CD4-positive, alpha-beta T cell treated with Interleukin-2 at 100 ng/mL for 4 hours (primary cell): Measurements from ENCODE around the gene LIN7C.
"Not testable (repeated sequence)": the region's sequence is repeated elsewhere in the genome, so short reads cannot be mapped to it uniquely, and the experiment has no call there.

Experiments used
- DNase-seq: peaks from one replicate; pipeline ENCODE4 v3.0.0-alpha.2; 2020; ENCODE audit warnings: low spot score

Gene LIN7C

DNA sequence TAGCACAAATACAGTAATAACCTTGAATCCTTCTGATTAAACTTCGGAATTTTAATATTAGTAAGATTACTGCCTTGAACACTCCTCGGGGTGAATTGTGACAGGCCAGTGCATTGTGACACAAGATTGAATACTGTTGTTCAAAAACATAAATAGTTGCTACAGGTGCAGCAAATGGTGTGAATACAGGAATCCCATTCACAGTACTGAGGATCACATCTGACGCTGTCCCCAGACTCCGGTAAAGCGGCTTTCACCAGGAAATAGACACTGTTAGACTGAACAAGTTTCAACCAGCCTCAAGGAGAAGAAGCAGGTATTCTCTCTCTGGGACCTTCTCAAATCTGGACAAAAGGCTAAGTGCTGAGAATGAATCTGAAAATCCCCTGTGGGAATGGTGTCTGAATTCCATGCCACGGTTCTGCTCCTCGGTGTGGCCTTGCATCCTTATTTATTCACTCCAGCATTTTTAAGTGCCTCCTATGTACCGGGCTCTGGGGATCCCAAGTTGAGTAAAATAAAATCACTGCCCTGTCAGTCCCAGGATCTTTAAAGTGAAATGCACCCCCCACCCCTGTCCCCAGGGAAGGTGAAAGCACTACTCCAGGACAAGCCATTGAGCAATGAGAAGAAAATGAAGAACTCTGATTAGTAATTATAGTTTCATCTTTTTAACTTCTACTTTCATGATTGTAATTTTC lies 37.4 kb downstream of the LIN7C start:
- no peak for DNase-seq

DNA sequence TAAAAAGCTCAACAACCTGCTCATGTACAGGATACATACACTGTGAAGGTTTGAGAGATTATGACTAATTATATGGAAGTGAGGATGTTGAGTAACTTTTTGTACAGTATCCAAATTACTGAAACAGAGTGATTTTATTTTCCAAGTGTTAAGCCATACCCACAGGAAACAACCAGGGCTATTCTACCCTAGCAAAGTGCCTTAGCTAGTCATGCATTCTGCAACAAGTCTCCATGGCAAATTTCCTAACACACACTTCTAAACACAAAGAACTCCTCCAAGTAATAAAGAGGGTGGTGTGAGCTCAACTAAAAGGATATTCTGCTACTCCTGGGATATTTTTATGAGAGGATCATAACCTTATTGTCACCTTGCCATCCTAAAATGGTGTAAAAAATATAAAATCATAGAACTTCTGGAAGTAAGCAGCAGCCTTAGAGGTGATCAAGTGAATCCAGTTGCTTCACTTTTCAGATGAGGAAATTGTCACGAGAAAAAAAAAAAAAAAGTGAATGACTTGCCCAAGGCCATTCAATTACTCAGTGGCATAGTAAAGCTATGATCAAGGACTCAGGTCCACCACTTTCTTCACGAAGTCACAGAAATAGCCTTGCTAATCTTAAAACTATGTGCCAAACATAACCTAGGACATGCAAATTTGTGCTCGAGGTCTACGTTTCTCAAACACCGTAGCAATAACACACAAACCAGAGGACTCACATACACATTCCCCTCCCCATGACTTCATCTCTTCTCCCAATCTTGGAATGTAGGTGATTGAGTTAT lies 38.2 kb downstream of the LIN7C start:
- DNase-seq: no peak

GRCh38 chr11:27467181-27467913 lies 39.2 kb downstream of the LIN7C start:
- no peak for DNase-seq

DNA sequence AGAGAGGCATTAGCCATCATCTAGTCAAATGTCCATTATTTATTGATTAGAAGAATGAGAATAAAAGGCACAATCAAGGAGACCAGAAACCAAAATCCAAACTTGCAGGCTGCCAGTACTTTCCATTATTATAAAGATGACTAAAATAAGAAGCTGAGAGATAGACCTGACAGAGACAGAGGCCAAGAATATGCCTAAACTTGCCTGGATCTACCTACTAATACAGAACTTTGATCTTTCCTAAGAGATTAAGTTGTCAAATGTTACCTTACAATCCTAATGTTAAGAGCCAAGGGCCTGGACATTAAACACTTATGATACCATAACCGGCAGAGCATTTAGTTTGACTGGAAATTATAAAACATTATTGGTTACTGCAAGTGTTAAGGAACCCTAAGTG lies 40.2 kb downstream of the LIN7C start:
- no peak for DNase-seq

- no peak for DNase-seq
These were observed 40.9 kb downstream of the LIN7C start for GRCh38 chr11:27465629-27466028.

- no peak for DNase-seq
These were observed 41.7 kb downstream of the LIN7C start for GRCh38 chr11:27464909-27465308.

DNA sequence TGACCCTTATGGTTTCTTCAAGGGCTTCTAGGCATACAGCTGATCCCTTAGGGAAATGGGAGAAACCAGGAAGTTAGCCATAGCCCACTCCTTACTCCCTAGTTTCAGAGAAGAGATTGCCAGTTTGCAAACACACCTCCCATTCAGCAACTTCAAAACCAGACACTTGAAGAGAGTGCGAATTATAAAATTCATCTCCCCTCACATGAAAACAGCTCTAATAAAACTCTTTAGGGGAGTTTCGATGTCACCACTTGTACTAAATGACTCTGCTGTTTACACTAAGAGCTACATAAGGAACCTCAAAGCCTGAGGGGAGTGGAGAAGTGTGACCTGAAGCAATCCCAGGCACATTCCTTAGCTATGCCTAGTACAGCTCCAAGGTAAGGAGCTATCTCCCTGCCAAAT lies 42.3 kb downstream of the LIN7C start:
- DNase-seq: no peak

GRCh38 chr11:27462543-27462942 lies 44.0 kb downstream of the LIN7C start:
- no peak for DNase-seq

DNA sequence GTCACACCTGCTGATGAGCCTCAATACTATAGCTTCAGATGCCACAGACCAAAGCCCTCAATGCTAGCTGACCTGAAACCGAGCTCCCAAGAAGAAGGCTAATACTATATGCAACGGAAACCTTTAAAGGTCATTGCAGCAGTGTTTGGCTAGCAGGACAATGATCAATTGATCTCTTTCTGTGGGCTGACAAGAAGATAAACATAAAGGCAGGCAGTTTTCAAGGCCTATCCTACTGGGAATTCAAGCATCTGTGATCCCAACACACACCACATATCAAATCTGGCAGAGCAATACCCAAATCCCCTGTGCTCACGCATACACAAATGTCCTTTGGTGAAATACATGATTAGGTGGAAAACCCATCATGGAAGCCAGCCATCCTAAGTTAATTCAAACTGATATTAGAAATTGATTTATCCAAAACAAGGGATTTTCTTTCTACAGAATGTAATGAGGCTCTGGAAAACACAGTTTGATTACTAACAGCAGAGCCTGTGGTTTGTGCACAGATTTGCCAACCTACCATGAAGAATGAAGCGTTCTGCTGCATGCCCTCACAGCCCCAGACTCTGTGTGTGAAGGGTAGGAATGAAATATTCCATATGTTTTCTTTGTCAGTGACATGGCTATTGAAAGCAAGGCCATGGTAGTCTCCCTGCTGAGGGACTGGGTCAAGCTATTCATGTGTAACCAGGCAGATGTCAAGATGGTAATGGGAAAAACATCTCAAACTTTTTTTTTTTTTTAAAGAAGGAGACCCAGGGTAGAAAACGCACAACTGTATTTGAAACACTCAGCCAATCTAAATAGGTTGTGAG lies 46.2 kb downstream of the LIN7C start:
- DNase-seq: no peak

- DNase-seq: no peak
These were observed 47.4 kb downstream of the LIN7C start for GRCh38 chr11:27459191-27459590.

GRCh38 chr11:27458182-27458581 lies 48.4 kb downstream of the LIN7C start:
- no peak for DNase-seq

DNA sequence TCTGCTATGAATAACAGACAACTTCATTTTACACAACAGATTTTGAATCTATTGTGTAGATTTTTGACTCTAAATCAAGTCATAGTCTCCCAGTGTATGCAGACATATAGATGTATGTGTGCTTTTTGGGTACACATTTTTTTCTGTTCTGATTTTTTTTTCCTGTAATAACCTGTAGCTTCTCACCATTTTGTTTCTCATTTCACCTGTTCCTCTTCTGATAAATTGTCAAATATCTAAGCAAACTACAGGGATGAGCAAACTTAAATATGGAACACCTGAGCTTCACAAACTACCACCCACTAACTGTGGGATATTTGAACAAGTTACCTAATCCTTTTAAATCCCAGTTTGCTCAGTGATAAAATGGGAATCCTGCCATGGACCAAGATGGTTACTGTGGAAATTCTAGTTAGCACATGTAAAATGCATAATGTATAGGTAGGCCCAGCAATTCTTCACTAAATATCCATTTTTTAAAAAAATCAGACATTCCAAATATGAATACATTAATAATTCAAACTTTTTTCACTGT lies 49.7 kb downstream of the LIN7C start:
- DNase-seq: no peak

DNA sequence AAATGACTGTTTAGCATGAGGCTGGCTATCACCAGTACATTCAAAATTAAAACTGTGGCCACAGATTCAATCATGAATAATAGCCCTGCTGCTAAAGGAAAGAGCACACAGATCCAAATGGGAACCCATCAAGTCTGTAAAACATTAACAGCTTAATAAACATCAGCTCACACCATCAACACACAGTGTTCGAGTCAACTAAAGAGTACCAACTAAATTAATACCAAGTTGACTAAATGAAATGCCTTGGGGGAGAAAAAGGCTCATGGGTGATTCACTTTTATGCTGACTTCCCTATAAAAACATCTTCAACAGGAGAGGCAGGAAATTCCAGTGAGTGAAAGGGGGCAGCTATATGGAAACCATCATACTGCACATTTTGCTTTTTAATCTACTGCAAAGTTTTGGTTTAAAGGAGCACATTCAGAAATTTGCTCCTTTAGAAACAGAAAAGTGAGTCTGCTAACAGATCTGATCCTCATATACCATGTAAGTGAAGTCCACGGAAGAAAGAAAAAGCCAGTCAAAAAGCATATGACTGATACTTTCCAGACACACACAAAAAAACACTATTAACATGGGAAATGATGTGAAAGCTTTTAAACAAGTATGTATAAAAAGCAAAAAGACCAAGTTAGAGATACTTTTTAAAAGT lies 50.3 kb downstream of the LIN7C start:
- no peak for DNase-seq

- DNase-seq: no peak
These were observed 50.9 kb downstream of the LIN7C start for GRCh38 chr11:27455667-27456066.

GRCh38 chr11:27453701-27454100 lies 52.9 kb downstream of the LIN7C start:
- no peak for DNase-seq

- no peak for DNase-seq
These were observed 54.4 kb downstream of the LIN7C start for GRCh38 chr11:27452147-27452546.

- no peak for DNase-seq
These were observed 55.2 kb downstream of the LIN7C start for GRCh38 chr11:27451244-27451965.

DNA sequence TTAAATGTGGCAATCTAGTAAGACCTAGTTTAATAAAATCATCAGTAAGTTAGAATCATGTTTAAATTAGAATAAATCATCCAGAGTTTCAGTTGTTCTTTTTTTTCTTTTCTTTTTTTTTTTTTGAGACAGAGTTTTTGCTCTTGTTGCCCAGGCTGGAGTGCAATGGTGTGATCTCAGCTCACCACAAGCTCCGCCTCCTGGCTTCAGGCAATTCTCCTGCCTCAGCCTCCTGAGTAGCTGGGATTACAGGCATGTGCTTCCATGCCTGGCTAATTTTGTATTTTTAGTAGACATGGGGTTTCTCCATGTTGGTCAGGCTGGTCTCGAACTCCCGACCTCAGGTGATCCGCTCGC lies 58.4 kb downstream of the LIN7C start:
- DNase-seq: not testable (repeated sequence)

DNA sequence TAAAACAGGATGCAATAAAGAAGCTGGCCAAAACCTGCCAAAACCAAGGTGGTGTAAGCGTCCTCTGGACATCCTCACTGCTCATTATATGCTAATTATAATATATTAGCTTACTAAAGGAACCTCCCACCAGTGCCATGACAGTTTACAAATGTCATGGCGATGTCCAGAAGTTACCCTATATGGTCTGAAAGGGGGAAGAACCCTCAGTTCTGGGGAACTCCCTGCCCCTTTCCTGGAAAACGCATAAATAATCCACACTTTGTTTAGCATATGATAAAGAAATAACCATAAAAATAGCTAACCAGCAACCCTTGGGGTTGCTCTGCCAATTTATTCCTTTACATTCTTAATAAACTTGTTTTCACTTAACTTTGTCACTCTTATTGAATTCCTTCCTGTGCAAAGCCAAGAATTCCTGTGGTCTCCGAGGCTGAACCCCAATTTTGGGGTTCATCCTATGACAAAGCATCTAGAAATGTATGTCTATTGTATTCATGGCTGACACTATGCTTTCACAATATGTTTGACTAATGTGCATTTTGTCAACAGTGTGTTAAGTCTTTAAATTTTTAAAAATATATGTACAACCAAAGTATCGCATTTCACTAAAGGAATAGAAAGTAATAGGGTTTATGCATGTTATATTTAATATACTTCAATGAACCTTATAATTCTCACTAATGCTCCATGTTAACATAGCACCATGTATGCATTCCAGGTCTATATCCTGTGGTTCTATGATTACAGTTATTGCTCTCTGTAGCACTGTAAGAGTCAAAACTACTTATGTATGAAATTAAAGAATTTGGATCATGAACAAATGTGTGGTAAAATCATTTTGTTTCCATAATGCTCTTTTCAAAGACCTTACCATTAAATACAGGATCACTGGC lies 59.0 kb downstream of the LIN7C start:
- no peak for DNase-seq

- no peak for DNase-seq
These were observed 60.9 kb downstream of the LIN7C start for GRCh38 chr11:27445625-27446024.
